ENCODE data around the gene NPDC1.

DNA sequence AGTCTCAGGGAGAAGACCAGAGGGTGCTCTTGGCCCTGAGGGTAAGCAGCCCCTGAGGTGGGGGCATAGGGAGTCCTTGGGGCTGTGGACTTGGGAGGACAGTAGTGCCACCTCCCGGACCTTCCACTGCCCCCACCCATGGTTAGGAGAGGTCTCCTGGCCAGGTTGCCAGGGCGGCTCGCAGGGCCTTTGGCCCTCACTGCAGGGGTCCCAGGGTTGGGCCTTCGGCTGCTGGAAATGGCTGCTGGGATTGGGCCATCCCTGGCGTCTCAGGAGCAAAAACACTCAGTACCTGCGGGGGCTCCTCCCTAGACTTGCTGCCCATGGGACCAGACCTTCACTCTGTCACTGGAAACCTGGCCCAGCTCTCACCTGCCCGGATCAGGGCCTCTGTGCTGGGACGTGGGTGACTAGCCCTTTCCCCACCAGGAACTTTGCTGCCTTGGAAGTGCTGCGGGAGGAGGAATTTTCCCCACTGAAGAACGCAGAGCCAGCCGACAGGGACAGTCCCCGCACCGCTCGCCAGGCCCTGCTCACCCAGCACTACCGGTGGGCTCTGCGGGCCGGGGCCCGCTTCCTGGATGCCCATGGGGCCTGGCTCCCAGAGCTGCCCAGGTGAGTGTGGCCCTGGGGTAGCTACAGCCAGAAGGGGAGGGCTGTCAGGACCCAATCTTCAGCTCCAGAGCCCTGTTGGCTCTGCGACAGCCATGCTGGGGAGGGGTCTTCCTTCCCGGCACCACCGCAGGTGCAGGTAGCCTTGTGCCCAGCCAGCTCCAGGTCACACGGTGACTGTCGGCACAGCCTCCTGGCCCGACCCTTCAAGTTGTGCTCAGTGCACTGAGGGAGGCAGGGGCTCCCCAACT is 34.5 kb upstream of the NPDC1 start:
- TF ChIP-seq, protein P1, sequence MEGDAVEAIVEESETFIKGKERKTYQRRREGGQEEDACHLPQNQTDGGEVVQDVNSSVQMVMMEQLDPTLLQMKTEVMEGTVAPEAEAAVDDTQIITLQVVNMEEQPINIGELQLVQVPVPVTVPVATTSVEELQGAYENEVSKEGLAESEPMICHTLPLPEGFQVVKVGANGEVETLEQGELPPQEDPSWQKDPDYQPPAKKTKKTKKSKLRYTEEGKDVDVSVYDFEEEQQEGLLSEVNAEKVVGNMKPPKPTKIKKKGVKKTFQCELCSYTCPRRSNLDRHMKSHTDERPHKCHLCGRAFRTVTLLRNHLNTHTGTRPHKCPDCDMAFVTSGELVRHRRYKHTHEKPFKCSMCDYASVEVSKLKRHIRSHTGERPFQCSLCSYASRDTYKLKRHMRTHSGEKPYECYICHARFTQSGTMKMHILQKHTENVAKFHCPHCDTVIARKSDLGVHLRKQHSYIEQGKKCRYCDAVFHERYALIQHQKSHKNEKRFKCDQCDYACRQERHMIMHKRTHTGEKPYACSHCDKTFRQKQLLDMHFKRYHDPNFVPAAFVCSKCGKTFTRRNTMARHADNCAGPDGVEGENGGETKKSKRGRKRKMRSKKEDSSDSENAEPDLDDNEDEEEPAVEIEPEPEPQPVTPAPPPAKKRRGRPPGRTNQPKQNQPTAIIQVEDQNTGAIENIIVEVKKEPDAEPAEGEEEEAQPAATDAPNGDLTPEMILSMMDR (IDR thresholded peaks at IDR 0.05): no peak
- TF ChIP-seq, protein P2, sequence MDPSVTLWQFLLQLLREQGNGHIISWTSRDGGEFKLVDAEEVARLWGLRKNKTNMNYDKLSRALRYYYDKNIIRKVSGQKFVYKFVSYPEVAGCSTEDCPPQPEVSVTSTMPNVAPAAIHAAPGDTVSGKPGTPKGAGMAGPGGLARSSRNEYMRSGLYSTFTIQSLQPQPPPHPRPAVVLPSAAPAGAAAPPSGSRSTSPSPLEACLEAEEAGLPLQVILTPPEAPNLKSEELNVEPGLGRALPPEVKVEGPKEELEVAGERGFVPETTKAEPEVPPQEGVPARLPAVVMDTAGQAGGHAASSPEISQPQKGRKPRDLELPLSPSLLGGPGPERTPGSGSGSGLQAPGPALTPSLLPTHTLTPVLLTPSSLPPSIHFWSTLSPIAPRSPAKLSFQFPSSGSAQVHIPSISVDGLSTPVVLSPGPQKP (IDR thresholded peaks at IDR 0.05; ENCODE audit: low read depth, low read length): no peak
- TF ChIP-seq POLR2A (IDR thresholded peaks at IDR 0.05; ENCODE audit: low read length): no peak
- no peak for TF ChIP-seq BHLHE40 (IDR thresholded peaks at IDR 0.05; ENCODE audit: low read depth, low read length)
- TF ChIP-seq, protein P3, sequence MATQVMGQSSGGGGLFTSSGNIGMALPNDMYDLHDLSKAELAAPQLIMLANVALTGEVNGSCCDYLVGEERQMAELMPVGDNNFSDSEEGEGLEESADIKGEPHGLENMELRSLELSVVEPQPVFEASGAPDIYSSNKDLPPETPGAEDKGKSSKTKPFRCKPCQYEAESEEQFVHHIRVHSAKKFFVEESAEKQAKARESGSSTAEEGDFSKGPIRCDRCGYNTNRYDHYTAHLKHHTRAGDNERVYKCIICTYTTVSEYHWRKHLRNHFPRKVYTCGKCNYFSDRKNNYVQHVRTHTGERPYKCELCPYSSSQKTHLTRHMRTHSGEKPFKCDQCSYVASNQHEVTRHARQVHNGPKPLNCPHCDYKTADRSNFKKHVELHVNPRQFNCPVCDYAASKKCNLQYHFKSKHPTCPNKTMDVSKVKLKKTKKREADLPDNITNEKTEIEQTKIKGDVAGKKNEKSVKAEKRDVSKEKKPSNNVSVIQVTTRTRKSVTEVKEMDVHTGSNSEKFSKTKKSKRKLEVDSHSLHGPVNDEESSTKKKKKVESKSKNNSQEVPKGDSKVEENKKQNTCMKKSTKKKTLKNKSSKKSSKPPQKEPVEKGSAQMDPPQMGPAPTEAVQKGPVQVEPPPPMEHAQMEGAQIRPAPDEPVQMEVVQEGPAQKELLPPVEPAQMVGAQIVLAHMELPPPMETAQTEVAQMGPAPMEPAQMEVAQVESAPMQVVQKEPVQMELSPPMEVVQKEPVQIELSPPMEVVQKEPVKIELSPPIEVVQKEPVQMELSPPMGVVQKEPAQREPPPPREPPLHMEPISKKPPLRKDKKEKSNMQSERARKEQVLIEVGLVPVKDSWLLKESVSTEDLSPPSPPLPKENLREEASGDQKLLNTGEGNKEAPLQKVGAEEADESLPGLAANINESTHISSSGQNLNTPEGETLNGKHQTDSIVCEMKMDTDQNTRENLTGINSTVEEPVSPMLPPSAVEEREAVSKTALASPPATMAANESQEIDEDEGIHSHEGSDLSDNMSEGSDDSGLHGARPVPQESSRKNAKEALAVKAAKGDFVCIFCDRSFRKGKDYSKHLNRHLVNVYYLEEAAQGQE (IDR thresholded peaks at IDR 0.05): no peak
- TF ChIP-seq MAFK (IDR thresholded peaks at IDR 0.05; ENCODE audit: partially characterized antibody): no peak
- TF ChIP-seq MAX (IDR thresholded peaks at IDR 0.05): no peak
- no peak for TF ChIP-seq RFX5 (IDR thresholded peaks at IDR 0.05)
- TF ChIP-seq EHF (CRISPR knock-in tag; IDR thresholded peaks at IDR 0.05): no peak
